Measurements from ENCODE around the gene LEF1. TPM values are rescaled to one million over a fixed set of nuclear protein-coding genes. Genes with fewer than 3 reads are reported as not detected.

LEF1 gene
- total and polyA plus RNA-seq, 9 of the 15 experiments (the other 6 are each of a cell fraction or from before 2014, with no cell fraction given): 15.1 to 81.1 (median 29.7) TPM

- no peak overlapping the region for H3K4me3 ChIP-seq
- H3K36me3 ChIP-seq (ENCODE audit: control insufficient read depth, insufficient read depth, low read length): no peaks in the 10 kb centered on the region
- intact Hi-C loops (cut with micrococcal nuclease) (no loop called here), in situ Hi-C loops (cut with MboI) (no loop called here)
- no peaks in the 10 kb centered on the region for H3K4me1 ChIP-seq (replicated peaks in 1 of 2; ENCODE audit: control insufficient read depth in 2 of 2, insufficient read depth in 2 of 2, low read length in 2 of 2)
- H2AFZ ChIP-seq (ENCODE audit: low read depth, low read length): no peak overlapping the region
- ChIA-PET CTCF (ENCODE audit: low intra/inter-chr PET ratio) (no interaction called here), POLR2A (interaction anchor here (0.5 kb wide), 1 partner anchor 48 kb away, joined by 3 read pairs; no protein-coding TSS in a partner anchor)
- no peak for DNase-seq (ENCODE audit: extremely low read depth in 1 of 4, low spot score in 3 of 4)
- no peaks in the 10 kb centered on the region for H3K9me1 ChIP-seq (ENCODE audit: control insufficient read depth, insufficient read depth, low read length)
- H3K27ac ChIP-seq (ENCODE audit: extremely low read depth, low read depth, low read length): no peak overlapping the region
- H3K9me3 ChIP-seq (replicated peaks; ENCODE audit: control insufficient read depth, insufficient read depth, low read depth, low read length): no peaks in the 10 kb centered on the region
- FAIRE-seq: no peak
- H3K79me2 ChIP-seq (ENCODE audit: control insufficient read depth, insufficient read depth, low read length): no peaks in the 10 kb centered on the region
- no peak overlapping the region for H3K4me2 ChIP-seq (ENCODE audit: insufficient read depth, low read length)
- ATAC-seq: no peak
- no peak for TF ChIP-seq DEAF1 (CRISPR knock-in tag; IDR thresholded peaks at IDR 0.05)
- no peak for TF ChIP-seq HOMEZ (CRISPR knock-in tag; IDR thresholded peaks at IDR 0.05)
- TF ChIP-seq WHSC1 (IDR thresholded peaks at IDR 0.05; ENCODE audit: low read length): no peak
- BruUV-seq (replicated peaks): no TSS peak
- WGBS (ENCODE audit: insufficient coverage, low coverage, missing lambda C conversion rate): 30% methylated on average over 3 of the region's 3 CpGs
- H4K20me1 ChIP-seq (replicated peaks; ENCODE audit: control insufficient read depth, insufficient read depth, low read length): no peaks in the 10 kb centered on the region
- H3K9ac ChIP-seq (ENCODE audit: insufficient read depth in 1 of 2, low read depth in 2 of 2, low read length in 2 of 2): no peak overlapping the region
- no peaks in the 10 kb centered on the region for H3K27me3 ChIP-seq (ENCODE audit: control insufficient read depth in 2 of 2, insufficient read depth in 2 of 2, low read length in 2 of 2)
Observed at GRCh38 chr4:108192935-108193334, 24.2 kb upstream of the LEF1 start.

Measured in K562 (cell line).